SK-N-MC (cell line): ENCODE measurements around the gene MYH4.

Source experiments
- EZH2 ChIP-seq: fragments of 200-600 bp; sonication (generic); IDR thresholded peaks from one replicate; pipeline ENCODE4 v1.6.1; 2017; ENCODE audit warnings: antibody characterized with exemption
- POLR2AphosphoS5 ChIP-seq: IDR thresholded peaks from 2 replicates; pipeline ENCODE4 v1.6.1; 2012; ENCODE audit warnings: mild to moderate bottlenecking, low read depth, low read length, borderline replicate concordance

GRCh38 chr17:10439816-10440215 lies 29.5 kb downstream of the MYH4 start:
- no peak for TF ChIP-seq EZH2
- no peak for TF ChIP-seq POLR2AphosphoS5
